ENCODE results near the gene GMPPA.

- TF ChIP-seq CTCF (IDR thresholded peaks at IDR 0.05) (no peak), POLR2AphosphoS5 (IDR thresholded peaks at IDR 0.05) (no peak), POLR2A (IDR thresholded peaks at IDR 0.05) (no peak)
Observed at GRCh38 chr2:219554350-219554749, 55.7 kb downstream of the GMPPA start.

All from stomach (tissue), 4 donors.